ELF-1 (cell line): ENCODE results near the gene CDIPT.
A peak's percentile ranks its signal among the peaks of the same experiment; 100 is the strongest.

Experiments used
- DNase-seq: peaks from one replicate; pipeline ENCODE4 v3.0.0-alpha.2; 2016; ENCODE audit warnings: low read depth, low spot score

Gene CDIPT

DNA sequence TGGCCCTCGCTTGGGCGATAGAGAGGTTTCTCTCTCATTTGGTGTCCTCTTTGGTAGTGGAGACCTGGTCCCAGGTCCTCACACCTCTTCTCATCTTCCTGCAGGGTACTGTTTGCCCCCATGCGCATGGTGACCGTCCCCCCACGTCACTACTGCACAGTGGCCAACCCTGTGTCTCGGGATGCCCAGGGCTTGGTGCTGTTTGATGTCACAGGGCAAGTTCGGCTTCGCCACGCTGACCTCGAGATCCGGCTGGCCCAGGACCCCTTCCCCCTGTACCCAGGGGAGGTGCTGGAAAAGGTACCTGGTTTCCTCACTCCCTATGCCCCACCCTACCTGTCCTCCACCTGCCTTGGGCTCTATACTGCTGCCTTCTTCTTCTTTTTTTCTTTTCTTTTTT is 32.3 kb downstream of the CDIPT start:
- no peak for DNase-seq

DNA sequence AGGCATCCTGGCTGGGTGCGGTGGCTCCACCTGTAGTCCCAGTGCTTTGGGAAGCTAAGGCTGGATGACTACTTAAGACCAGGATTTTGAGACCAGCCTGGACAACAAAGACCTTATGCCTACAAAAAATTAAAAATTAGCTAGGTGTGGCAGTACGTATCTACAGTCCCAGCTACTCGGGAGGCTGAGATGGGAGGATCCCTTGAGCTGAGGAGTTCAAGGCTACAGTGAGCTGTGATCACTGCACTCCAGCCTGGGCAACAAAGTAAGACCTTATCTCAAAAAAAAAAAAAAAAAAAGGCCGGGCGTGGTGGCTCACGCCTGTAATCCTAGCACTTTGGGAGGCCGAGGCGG is 36.7 kb downstream of the CDIPT start:
- no peak for DNase-seq

DNA sequence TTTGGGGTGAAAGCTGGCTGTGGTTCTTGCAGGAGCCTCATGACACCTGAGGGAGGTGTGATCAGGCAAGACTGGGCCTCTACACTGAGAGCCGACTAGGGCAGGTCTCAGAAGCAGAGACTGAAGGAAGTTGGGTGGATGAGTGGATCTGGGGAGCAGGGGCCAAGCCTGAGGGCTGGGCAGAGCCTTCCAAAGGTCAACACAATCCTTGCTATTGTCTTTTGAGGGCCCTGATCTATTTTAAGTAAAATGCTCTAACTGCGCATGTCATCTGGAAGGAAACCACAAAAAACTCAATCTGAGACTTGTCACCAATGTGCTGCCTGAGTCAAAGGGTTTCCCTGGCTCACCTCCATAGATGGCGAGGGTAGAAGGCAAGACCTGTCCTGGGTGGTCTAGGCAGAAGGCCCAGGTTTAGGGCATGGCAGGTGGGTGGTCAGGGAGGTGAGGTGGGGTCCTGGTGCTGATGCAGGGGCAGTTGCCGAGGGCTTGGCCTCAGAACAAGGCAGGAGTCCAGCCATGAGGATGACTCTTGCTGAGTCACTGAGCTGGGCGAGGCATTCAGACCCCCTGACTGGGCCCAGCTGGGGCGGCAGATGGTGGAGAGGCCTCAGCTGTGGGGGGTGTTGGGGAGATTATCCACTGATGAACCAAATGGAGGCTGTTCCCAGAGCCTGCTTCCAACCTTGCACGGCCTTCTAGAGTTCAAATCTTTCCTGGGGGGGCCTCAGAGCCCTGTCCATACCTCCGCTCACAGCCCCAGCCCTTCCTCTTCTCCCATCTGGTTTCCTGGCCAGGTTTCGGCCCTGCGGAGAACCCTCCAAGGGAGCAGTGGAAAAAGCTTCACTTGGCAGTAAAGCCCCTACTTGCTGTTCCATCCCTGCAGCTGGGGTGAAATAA is 37.6 kb downstream of the CDIPT start:
- DNase-seq, result no peak

DNA sequence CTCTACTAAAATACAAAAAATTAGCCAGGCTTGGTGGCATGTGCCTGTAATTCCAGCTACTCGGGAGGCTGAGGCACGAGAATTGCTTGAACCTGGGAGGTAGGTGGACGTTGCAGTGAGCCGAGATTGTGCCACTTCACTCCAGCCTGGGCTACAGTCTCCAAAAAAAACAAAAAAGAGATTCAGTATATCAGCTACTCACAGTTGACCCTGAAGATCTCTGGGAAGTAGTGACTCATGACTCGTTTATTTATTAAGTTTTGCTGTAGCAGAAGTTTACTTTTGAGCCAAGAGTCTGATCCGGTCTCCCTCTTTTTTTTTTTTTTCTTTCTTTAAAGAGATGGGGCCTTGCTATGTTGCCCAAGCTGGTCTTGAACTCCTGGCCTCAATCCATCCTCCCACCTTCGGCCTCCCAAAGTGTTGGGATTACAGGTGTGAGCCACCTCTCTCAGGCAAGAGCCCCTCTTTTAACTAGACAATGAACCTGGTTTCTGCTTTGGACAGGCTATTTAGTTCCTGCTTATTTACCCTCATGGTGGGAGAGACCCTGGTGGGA is 38.4 kb downstream of the CDIPT start:
- no peak for DNase-seq

DNA sequence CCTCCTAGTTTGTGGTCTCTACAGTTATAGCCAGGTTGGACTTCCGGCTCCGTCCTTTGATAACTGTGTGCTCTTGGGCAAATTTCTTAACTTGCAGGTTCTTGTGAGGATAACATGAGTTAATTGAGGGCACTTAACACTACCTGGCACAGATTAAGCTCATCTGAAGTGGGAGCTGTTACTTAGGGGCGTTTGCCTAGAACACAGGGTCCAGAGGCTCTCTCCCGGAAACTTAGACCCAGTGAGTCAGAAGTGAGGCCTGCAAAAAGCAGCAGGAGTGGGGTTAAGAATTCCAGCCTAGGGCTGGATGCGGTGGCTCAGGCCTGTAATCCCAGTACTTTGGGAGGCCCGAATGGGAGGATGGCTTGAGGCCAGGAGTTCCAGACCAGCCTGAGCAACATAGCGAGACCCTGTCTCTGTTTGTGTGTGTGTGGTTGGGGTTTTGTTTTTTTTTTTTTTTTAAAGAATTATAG is 41.3 kb downstream of the CDIPT start:
- DNase-seq, result peak; percentile 79

DNA sequence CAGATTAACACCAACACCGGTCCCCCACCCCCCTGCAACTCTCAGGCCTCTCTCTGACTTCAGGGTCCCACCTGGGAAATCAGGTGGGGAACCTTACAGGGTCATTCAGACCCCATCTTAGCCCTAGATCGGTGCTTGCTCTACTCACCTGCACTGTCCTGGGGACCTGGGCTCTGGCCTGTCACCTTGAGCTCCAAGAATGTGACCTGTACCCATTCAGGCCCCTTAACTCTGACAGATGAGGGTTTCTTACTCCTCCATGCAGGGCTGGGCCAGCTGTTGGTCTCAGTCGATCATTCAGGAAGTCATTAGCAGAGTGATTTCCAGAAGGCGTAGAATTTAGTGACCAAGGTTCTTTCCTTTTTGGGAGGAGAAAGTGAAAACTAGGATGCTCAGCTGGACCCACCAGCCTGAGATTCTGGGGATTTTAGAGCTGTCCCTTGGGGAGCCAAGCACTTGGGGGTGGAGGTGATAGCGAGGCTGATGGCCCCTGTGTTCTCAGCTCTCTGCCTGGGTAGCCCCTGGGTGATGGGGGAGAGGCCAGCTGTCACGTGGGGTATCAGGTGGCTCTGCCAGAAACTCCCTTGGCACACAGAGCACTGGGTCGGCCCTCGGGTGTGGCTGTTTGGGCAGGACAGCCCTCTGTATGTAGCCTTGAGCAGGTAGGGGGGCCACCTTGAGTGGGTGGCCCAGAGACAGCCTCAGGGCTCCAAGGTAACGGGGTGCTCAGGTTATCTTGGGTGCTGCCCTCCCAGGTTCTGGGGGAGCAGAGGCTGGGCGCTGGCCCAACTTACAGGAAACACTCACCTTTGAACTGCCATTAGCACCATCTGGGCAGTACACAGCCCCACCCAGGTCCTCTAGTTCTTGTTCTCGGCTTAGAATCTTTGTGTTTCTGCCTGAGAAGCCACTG is 42.0 kb downstream of the CDIPT start:
- no peak for DNase-seq

DNA sequence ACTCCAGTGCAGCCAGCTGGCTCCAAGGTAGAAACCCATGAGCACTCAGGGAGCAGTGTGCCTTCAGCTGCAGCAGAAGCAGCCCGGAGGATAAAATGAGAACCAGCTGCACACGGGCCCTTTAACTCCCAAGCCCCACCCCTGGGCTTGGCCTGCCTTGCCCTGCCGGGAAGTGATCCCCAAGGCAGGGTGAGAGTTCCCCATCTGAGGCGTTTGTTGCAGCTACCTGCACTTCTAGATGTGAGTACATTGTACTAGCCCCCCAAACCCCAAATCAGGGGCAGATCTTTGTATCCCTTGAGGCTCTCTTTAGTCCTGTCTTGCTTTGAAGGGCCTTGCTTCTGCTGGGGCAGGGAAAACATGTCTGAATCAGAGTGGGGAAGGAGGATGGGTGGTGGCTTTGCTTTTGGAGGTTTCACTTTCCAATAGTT is 42.7 kb downstream of the CDIPT start, which contains the start of gene MVP:
Gene MVP, plus strand, starts transcription at position 192 of the 431 bp plus-strand sequence. CDS start 10,088 bp downstream, outside the sequence.
- no peak for DNase-seq

DNA sequence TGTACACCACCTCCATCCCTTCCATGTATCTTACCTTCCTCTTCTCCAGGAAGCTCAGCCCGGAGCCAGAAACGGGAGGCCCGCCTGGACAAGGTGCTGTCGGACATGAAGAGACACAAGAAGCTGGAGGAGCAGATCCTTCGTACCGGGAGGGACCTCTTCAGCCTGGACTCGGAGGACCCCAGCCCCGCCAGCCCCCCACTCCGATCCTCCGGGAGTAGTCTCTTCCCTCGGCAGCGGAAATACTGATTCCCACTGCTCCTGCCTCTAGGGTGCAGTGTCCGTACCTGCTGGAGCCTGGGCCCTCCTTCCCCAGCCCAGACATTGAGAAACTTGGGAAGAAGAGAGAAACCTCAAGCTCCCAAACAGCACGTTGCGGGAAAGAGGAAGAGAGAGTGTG is 43.5 kb downstream of the CDIPT start:
- no peak for DNase-seq

DNA sequence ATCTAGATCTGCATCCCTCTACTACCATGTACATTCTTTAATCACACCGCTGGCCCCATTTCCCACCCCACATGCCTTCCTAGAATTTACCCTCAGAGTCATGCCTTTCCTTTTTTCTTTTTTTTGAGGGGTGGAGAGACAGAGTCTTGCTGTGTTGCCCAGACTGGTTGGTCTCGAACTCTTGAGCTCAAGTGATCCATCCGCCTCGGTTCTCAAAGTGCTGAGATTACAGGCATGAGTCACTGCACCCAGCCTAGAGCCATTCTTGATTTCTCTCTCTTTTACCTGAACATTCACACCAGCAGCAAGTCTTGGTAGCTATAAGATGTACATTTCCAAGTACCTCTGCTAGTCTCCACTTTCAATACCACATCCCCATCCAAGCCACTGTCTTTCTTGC is 44.9 kb downstream of the CDIPT start:
- DNase-seq, result no peak

DNA sequence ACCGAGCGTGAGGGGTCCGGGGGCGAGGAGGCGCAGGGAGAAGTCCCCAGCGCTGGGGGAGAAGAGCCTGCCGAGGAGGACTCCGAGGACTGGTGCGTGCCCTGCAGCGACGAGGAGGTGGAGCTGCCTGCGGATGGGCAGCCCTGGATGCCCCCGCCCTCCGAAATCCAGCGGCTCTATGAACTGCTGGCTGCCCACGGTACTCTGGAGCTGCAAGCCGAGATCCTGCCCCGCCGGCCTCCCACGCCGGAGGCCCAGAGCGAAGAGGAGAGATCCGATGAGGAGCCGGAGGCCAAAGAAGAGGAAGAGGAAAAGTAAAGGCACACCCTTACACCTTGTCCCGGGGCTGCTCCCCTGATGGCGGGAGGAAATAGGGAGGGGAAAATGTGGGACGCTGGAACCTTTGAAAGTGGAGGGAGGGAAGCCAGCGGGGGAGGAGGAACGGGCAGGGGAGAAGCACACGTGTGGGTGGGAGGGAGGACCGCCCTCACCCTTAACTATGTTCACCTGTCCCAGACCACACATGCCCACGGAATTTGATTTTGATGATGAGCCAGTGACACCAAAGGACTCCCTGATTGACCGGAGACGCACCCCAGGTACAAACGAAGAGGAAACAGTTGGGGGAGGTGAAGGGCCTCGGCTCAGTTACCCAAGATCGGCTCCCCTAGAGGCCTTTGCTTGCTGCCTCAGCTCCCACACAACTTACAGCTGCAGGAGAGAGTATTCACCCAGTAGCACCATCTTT is 46.2 kb downstream of the CDIPT start:
- peak; percentile 74 for DNase-seq

DNA sequence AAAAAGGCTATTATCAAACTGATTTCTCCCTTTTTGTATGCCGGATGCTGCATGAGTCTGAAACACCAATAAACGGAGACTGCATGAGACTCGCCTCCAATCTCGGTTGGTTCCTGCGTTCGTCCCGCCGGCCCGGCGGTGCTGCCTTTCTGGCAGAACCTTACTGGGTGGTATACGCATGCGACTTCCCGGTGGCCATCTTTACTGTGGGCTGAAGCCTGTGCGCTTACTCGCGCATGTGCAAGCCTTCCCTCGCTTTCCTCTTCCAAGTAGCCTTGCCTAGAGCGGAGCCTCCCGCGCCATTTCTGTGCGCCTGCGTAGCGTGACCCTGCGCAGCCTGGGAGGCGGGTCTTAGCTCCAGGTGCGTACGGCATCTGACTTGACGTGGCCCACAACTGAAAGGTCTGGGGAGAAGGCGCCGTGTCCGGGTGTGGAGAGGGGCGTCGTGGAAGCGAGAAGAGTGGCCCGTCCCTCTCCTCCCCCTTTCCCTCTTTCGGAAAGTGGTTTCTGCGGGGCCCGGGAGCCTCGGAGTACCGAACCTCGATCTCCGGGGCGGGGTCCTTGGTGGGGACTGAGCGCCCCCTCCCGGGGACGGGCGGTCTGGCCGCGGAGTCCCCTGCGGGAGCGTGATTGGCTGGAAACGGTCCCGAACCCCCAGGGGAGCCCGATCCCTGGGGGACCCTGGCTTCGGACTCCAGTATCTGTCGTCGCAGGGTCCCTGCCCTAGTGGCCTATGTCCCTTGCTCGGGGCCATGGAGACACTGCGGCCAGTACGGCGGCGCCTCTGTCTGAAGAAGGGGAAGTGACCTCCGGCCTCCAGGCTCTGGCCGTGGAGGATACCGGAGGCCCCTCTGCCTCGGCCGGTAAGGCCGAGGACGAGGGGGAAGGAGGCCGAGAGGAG is 47.0 kb downstream of the CDIPT start, which contains the start of gene PAGR1:
Gene PAGR1, plus strand, starts transcription at position 360 of the 901 bp plus-strand sequence. Its CDS starts 374 bp downstream, at position 734.
- peak; percentile 99 for DNase-seq

DNA sequence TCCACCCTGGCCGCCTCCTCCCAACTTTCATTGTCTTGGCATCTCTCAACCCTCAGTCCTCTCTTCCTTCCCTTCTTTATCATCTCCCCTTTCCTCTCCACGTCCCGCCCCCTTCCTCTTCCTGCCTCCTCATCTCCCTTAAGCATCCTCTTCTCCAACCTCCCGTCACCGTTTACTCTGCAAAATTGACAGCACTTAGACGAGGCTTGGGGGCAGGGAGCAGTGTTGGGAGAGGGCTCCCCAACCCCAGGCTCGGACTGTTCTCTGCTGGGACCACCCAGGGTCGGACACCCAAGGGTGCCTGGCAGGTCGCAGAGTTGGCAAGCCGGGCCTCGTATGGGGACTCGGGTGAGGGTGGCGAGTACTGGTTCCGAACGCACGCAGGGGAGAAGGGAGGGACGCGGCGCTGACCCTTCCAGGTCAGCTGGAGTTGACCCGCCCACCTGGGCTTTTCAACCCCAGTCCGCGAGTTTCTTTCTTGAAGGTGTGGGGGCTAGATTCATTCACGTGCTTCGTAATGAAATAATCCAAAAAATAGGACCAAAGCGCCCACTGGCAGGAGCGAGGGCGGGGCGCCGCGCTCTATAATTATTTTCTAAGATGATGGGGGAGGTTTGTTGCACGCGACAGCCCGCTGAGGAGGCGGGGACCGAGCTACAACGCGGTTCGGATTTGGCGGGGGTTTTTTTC is 47.8 kb downstream of the CDIPT start:
- peak; percentile 55 for DNase-seq

DNA sequence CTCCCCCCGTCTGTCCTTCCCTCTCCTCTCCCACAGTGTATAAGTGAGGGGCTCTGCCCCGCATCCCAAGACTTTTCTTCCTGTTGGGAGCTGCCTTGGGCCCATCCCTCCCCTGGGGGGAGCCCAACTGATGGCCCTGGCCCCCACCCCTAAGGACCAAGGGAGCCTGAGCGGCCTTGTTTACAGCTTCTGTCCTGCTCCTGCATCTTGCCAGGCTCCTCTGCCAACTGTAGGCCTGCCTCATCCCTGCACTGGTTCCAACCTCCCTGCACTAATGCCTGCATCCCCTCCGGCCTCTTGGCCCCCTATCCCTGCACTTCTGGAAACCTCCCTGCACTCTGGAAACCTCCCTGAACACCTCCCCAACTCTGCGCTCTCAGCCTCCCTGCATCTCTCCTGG is 48.4 kb downstream of the CDIPT start:
- no peak for DNase-seq

DNA sequence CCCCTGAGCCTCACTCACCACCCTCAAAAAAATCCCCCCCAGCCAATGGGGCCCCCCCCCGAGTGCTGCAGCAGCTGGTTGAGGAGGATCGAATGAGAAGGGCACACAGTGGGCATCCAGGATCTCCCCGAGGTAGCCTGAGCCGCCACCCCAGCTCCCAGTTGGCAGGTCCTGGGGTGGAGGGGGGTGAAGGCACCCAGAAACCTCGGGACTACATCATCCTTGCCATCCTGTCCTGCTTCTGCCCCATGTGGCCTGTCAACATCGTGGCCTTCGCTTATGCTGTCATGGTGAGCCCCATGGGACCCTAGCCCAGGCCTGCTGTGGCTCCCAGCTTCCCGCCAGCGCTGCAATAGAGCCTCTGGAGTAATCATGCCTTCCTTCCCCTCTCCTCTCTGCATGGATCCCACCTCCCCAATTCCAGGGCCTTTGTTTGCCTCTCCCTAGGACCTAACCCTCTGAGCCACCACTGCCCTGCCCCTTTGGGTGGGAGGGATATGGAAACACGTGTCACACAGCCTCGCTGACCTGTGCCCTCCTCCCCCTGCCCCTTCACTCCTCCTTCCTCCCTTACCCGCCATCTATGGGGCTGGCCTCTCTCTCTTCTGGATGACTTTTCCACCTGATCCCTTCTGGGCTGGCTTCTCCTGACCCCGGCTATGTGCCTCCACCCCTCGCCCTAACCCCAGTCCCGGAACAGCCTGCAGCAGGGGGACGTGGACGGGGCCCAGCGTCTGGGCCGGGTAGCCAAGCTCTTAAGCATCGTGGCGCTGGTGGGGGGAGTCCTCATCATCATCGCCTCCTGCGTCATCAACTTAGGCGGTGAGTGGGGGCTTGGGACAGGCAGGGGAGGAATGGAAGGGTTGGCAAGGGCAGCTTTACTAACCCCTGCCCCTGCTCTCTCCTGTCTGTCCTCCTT is 49.1 kb downstream of the CDIPT start:
- DNase-seq, result no peak

DNA sequence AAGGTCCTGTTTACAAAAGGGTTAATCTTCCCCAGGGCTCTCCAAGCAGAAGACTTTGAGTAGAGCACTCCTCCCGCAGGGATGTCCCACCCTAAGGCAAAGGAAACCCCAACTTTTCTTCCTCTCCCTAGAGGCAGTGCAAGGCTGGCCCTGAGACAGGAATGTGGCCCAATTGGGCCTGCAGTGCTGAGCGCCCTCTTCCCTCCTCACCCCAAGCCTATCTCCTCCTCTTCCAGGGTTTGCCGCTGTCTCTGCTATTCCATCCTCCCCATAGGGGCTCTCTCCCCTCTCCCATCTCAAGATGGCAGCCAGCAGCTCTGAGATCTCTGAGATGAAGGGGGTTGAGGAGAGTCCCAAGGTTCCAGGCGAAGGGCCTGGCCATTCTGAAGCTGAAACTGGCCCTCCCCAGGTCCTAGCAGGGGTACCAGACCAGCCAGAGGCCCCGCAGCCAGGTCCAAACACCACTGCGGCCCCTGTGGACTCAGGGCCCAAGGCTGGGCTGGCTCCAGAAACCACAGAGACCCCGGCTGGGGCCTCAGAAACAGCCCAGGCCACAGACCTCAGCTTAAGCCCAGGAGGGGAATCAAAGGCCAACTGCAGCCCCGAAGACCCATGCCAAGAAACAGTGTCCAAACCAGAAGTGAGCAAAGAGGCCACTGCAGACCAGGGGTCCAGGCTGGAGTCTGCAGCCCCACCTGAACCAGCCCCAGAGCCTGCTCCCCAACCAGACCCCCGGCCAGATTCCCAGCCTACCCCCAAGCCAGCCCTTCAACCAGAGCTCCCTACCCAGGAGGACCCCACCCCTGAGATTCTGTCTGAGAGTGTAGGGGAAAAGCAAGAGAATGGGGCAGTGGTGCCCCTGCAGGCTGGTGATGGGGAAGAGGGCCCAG is 50.0 kb downstream of the CDIPT start:
- no peak for DNase-seq

DNA sequence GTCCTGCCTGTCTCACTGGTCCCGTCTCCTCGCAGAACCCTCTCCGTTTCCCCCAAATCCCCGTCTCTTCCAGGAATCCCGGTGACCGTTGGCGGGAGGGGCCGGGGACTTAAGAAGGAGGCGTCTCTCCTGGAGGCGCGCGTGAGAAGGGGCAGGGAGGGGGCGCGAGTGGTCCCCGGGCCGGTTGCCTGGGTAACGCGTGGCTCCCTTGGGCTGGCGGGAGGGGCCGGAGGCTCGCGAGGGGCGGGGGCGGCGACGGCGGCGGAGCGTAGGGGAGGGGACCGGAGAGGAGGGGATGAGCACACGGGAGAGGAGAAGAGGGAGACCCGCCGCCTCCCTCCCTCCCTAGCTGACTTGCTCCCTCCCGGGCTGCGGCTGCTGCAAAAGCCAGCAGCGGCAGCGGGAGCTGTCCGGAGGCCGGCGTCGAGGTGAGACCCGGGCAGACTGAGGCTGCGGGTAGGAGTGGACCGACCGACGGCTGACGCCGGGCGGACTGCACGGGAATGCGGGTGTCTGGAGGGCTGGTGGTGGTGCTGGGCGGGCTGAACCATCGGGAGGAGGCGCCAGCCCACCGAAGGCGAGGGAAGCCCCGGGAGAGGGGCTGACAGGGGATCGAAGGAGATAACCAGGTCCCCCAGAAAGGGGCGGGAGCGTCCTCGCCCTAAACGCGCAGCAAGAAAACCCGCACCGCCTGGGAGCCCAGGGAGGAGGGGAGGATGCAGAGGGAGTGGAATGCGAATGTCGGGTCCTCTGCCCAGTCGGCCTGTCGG is 50.9 kb downstream of the CDIPT start, which contains the start of gene PRRT2:
Gene PRRT2, plus strand, starts transcription at position 298 of the 770 bp plus-strand sequence. CDS start 862 bp downstream, outside the sequence.
- peak; percentile 74 for DNase-seq
